Measurements from ENCODE around the gene PARG.
"Not testable (repeated sequence)": the region's sequence is repeated elsewhere in the genome, so short reads cannot be mapped to it uniquely, and the experiment has no call there.

The PARG gene

DNA sequence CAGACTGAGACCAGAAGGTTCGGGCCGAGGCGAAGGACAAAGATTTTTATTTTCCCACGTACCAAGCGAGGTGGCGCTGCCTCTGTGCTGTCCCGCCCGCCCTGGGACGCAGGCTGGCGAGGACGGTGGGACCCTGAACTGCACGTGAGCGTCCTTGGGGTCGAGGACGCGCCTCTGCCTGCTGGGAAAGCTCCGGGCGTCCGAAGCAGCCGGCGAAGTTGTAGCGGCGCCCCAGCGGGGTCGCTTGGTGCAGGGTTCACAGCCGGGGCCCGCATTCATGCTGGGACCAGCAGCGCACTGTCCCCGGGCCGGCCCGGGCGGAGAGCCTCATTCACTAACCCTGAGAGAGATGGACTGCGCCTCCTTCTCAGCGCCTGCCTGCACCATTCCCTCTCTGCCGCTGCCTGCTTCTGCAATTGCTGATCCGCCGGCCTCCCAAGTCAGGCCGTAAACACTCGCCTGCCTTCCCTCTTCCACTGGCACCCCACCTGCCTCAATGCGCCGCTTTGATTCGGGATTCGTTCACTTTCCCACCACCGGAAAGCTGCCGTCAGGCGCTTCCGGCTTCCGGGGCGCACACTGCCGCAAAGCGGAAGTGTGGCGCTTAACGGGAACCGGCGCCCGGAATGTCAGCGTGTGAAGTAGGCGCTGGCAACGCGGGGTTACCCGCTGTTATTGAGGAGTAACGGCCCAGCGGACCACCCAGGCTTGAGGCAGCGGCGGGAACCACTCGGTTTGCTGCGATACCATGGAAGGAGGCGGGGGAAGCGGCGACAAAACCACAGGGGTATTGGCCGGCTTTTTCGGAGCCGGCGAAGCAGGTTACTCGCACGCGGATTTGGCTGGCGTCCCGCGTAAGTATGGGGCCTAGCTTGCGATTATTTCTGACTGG lies at the start of gene PARG, which contains the start of gene TIMM23B:
Gene PARG (minus strand): TSS at position 581 of the 892 bp plus-strand sequence. CDS start 302 bp downstream, at position 279.
Gene TIMM23B (plus strand): TSS at position 607 of the 892 bp plus-strand sequence. CDS start 142 bp downstream, at position 749.
- DNase-seq (ENCODE audit: low read depth in 2 of 2): peak; percentile 59 to 71

DNA sequence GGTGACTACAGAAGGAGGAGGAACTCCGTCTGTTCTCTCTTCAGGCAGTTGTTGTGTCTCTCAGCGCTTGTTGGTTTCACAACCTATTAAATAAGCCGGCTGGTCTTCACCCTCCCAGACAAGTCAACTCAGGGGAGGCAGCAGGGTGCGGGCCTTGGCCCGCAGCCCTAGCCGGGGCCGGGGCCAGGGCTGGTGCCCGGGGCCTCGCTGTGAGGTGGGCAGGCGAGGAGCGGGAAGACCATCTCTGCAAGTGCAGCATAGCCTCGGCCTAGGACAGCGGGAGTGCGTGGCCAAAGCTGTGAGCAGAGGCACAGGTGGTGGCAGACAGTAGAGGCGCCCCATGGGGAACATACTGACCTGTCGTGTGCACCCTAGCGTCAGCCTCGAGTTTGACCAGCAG lies 46.5 kb upstream of the PARG start, which contains the start of gene AGAP6:
Gene AGAP6 (plus strand): TSS at position 31 of the 400 bp plus-strand sequence. CDS start 310 bp downstream, at position 341.
- not testable (repeated sequence) for DNase-seq (ENCODE audit: low read depth in 2 of 2)

DNA sequence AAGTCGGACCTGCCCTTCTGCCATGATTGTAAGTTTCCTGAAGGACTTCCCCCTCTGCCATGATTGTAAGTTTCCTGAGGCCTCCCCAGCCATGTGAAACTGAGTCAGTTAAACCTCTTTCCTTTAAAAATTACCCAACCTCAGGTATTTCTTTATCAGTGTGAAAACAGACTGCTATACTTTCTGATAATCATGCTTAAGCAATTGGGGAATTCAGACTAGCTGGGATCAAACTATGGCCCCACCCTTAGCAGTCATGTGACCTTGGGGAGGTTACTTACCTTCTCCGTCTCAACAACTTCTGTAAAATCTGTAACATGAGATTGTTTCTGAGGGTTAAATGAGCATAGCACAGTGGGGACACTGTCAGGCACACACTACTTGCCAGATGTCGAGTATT lies 45.4 kb upstream of the PARG start:
- DNase-seq (ENCODE audit: low read depth in 2 of 2): not testable (repeated sequence)

DNA sequence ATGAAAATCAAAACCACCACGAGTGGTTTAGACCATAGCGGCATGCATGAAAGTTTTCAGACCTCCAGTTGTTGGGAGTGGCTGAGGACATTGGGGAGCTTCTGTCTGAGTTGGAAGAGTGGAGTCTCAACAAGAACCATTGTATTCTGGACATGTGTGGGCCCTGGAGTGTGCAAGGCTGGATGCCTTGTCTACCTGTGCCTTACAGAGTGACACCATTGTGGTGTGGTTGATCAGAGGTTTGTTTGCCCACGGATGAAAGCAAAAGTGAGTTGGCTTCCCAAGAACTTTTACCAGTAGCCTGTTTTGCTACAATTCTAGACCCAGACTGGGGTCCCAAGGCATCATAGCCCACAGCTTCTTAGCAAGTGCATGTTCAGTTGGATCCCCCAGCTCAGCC lies 35.9 kb upstream of the PARG start:
- not testable (repeated sequence) for DNase-seq (ENCODE audit: low read depth in 2 of 2)

DNA sequence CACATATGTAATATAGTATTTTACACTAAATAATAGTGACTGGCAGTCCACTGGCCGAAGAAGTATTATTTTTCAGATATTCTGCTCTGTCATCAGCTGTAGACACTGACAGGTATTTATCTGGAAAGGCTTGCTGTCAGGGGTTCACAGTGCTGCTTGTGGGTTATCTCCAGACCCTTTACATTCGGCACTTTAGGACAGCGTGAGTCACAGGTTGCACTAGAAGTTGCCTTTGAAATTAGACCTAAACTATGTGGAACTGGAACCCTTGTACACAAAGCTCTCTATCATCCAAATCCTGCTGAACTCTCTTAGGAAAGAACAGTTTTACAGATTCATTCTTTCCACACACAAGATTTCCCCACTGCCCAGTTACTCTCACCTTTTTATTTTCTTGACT lies 30.3 kb upstream of the PARG start:
- not testable (repeated sequence) for DNase-seq (ENCODE audit: low read depth in 2 of 2)

DNA sequence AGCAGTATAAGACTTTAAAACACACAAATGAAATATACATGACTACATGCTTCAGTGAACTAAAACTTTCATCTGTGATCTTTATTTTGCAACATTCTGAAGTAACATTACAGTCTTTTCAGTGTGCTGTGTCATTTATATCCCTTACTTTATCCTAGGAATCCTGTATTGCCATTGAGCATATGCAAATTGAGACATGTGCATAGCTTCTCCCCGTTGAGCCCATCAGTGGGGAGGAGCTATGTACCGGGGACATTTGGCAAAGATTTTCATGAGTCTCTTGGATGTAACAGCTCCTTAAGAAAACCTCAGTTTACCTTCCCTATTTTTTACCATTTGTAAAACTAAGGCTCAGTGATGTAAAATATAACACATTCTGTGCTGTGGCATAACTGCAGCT lies 29.6 kb upstream of the PARG start:
- DNase-seq (ENCODE audit: low read depth in 2 of 2): not testable (repeated sequence)

DNA sequence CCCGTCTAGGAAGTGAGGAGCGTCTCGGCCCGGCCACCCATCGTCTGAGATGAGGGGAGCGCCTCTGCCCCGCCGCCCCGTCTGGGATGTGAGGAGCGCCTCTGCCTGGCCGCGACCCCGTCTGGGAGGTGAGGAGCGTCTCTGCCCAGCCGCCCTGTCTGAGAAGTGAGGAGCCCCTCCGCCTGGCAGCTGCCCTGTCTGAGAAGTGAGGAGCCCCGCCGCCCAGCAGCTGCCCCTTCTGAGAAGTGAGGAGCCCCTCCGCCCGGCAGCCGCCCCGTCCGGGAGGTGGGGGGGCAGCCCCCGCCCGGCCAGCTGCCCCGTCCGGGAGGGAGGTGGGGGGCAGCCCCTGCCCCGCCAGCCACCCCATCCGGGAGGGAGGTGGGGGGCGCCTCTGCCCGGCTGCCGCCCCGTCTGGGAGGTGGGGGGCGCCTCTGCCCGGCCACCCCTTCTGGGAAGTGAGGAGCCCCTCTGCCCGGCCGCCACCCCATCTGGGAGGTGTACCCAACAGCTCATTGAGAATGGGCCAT lies 28.6 kb upstream of the PARG start:
- DNase-seq (ENCODE audit: low read depth in 2 of 2): not testable (repeated sequence)

DNA sequence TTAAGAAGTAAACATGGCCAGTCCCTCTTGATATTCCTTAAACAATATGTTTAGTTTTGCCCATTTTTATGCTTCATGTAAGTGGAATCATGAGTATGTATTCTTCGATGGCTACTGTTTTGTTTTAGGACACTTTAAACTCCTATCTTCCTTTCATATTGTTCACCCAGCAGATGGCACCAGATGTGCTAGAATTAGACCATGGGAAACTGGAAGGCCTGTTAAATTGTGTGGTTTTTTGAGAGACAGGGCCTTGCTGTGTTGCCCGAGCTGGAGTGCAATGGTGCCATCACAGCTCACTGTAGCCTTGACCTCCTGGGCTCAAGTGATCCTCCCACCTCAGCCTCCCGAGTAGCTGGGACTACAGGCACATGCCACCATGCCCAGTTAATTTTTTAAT lies 11.3 kb upstream of the PARG start:
- not testable (repeated sequence) for DNase-seq (ENCODE audit: low read depth in 2 of 2)

DNA sequence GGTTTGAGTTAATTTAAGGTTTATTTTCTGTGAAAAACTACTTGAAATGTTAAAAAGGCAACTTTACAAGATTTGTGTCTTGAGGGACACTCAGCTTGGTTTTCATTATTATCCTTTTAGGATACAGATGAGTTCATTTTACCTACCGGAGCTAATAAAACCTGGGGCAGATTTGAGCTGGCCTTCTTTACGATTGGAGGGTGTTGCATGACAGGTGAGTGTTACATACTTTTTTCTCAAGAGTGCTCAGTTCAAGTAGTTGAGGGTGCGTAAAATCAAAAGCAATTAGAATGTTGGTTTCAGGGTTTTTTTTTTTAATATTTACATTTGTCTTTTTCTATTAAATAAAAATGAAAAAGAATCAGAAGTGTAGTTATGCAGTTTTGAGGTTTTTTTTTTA lies 10.2 kb upstream of the PARG start:
- not testable (repeated sequence) for DNase-seq (ENCODE audit: low read depth in 2 of 2)

DNA sequence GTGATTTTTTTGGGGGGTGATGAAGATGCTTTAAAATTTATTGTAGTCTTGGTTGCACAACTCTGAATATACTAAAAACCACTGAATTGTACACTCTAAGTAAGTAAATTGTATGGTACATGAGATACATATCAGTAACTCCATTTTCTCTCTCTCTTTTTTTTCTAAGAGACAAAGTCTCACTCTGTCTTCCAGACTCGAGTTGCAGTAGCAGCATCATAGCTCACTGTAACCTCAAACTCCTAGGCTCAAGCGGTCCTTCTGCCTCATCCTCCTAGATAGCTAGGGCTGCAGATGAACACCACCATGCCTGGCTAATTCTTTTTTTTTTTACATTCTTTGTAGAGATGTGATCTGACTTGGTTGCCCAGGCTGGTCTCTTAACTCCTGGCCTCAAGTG lies 6.9 kb upstream of the PARG start:
- DNase-seq (ENCODE audit: low read depth in 2 of 2): not testable (repeated sequence)

DNA sequence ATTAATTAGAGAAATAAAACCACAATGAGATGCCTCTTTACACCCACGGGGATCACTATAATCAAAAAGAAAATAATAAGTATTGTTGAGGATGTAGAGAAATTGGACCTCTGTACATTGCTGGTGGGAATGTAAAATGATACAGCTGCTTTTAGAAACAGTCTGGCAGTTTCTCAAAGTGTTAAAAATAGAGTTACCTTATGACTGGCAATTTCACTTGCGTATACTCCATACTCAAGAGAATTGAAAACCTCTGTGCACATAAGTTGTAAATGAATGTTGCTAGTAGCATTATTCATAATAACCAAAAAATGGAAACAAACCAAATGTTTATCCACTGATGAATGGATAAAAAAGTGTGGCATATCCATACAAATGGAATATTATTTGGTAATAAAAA lies 6.3 kb upstream of the PARG start:
- DNase-seq (ENCODE audit: low read depth in 2 of 2): not testable (repeated sequence)

DNA sequence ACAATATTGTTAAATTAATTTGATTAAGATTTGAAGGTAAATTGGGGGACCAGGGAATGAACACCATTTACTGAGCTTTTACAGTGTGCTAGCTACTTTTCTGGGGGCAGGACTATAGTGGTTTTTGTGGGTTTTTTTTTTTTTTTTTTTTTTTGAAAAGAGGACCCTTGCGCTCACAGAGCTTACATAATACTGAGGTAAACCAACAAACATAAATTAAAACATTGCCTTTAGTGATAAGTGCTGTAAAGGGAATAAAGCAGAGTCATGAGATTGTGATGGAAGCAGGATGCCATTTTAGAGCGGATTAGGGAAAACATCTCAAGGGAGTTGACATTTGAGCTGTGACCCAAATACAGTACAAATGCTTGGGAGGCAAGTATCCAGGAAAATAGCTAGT lies 1.8 kb upstream of the PARG start:
- not testable (repeated sequence) for DNase-seq (ENCODE audit: low read depth in 2 of 2)

DNA sequence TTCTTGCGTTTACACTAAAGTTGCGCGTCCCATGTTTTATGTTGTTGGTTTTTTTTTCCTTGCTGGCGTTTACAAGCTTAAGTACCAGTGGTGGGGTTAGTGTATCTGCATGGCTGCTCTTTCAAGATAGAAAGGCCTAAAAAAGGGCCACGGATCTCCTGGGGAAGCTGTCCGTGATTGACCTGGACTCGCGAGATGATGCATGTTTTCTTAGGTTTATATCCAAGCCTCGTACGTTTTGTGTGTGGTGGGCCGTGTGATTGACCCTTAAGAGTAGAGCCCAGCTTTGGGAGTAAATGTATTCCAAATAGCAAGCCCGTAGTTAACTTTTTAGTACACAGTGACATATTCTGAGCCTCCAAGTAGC lies 495 bp upstream of the PARG start:
- DNase-seq (ENCODE audit: low read depth in 2 of 2): not testable (repeated sequence)

DNA sequence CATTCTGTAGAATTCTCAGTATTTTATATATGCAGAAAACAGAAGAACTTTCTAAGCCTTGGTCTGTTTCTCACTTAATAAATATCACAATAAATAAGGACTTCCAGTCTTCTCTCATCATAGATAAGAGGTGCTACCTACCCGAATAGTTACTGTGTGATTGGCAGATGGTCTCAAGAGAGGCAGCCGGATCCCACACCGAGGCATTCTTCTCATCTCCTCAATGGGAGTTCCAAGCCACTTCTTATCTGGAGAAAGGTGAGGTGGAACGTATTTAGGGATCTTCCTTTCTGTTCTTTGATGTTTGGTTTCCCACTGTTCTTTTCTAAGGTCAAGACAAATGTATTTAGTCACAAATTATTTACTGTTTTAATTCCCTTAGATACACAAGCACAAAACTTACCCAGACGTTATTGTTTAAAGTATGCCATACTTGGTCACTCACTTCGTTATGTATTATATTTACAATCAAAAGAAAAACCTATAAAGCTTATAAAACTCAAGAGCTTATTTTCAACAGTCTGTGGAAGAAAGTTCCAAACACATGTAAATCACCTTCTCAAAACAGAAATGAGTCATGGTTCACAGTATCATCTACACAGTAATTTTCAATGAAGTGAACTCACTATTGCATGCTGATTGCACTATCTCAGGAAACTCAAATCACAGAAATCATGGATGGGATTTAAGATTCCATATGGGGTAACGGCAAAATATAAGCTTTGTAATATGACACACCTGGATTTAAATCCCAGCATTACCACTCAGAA lies 9.7 kb downstream of the PARG start:
- not testable (repeated sequence) for DNase-seq (ENCODE audit: low read depth in 2 of 2)

DNA sequence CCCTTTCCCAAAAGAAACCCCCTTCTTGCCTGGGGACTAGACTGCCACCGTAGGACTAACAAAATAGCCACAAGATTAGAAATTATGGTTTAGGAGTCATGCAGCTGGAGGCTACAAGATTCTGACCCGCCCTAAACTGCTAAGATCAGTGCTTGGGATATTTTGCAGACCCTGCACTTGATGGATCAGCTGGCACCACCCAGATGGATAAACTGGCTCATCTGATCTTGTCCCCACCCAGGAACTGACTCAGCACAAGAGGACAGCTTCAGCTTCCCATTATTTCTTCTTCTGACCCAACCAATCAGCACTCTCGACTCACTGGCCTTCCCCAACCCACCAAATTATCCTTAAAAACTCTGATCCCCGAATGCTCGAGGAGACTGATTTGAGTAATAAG lies 10.6 kb downstream of the PARG start:
- DNase-seq (ENCODE audit: low read depth in 2 of 2): not testable (repeated sequence)

DNA sequence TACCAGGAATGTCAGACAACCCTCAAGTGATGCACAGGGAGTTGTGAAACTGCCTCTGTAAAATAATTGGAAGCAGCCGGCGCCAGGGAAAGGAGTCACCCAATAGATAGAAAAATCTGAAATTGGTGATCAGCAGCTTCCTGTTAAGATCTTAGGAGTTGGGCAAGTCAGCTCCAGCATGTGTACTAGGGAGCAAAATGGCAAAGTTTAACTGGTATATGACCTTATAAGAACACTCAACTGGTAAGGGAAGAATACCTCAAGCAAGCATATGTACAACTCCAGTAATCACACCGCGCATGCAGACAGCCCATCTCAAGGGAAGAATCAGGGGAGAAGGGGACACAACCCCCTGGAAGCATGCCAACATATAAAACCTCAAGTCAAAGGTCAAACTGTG lies 18.3 kb downstream of the PARG start:
- not testable (repeated sequence) for DNase-seq (ENCODE audit: low read depth in 2 of 2)

DNA sequence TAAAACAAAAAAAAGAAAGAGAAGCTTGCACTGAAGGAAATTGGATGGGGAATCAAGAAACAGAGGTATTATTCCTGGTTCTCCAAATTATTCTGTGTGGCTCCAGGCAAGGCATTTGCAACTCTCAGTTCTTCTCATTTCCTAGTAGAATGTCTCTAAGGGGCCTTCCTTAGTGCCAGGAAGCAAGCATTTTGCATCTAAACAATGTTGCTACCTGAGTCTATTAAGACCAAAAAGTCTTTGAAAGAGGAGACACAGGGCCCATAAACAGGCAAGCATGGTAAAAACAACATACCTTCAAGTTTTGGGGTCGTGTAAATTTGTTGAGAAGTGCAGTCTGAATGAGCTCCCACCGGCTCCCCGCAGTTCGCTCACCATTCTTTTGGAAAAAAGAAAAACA lies 19.8 kb downstream of the PARG start:
- DNase-seq (ENCODE audit: low read depth in 2 of 2): not testable (repeated sequence)

DNA sequence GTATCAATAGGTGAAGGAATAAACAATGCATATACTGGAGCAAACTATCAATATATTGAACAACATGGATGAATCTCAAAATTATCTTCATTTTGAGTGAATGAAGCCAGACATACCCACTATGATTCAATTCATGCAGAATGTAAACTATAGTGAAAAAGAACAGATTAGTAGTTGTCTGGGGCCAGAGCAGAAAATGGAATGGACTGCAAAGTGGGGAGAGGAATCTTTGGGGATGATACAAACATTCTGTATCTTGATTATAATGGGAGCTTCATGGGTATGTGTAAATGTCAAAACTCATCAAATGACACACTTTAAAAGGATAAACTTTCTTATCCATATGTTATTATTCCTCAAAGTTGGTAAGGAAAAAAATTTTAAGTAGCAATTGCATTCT lies 23.9 kb downstream of the PARG start:
- not testable (repeated sequence) for DNase-seq (ENCODE audit: low read depth in 2 of 2)

DNA sequence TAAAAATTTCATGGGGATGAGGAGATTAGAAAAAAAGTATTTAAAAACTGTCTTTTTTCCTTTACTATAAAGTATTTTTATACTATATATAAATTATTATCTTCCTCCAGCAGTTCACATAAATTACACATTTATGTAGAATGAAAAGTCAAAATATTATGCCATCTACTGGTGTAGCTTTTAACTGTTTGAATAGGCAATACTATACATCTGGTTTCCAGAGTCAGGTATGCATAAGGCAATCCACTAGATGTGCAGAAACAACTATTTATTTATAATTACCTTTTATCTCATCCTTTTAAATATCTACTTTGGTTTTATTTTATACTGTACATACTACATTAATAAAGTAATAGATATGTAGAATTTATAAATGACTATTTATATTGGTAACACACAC lies 25.4 kb downstream of the PARG start:
- DNase-seq (ENCODE audit: low read depth in 2 of 2): not testable (repeated sequence)

DNA sequence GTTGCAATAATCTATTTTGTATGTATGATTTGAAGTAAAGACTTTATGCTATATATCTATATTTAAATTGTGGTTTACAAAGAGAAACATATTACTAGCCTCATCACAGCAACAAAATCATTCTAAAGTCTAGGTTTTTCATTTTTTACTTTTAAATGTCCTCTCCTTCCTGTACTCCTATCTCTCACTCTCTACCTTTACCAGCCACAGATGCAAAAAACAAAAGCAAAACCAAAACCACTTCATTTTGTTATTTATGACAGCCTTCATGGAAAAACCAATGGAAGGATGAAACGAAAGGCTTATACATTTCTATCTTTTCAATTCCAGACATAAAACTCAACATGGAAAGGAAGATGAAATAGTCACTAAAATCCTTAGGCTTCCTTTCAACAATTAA lies 31.5 kb downstream of the PARG start:
- DNase-seq (ENCODE audit: low read depth in 2 of 2): not testable (repeated sequence)

DNA sequence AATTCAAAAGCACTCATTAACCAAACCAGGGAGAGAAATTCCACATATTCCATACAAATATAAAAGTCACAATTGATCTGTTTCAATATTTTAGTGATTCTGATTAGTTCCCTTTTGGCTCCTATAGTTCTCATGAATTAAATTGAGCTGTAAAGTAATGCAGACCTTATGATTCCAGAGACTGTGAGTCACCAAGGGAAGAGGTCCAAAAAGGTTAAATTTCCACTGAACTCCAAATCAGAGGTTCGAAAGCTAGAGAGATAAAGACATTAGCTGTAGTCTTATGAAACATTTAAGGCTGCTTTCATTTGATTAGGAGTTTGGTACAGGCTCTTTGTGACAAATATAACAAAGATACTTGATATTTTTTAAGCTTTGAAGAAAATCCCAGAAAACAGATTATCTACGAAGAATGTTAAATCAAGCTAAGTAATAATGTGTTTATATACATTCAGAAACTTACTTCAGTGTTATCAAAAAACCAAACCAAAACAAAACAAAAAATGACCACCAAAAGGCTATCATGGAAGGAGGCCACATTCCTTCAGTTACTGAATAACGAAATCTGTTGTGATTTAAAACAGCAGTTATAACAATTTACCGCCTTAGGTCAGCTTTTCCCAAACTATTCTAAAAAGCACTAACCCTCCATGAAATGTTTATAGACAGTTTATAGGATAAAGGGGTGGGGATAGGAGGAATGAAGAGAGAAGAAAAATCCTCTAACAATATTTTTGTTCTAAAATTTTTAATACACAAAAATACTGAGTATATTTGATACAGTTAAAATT lies 33.3 kb downstream of the PARG start:
- not testable (repeated sequence) for DNase-seq (ENCODE audit: low read depth in 2 of 2)
